Mucosa of stomach (tissue), 1 donor: ENCODE data around the gene TASOR2.

ENCODE experiments used
- H3K27me3 ChIP-seq: one replicate; pipeline ENCODE4 v1.7.0; 2013; ENCODE audit warnings: mild to moderate bottlenecking, low read length; ENCODE audit not compliant: control insufficient read depth, insufficient read depth
- H3K36me3 ChIP-seq: one replicate; pipeline ENCODE4 v1.7.0; 2013; ENCODE audit warnings: low read length; ENCODE audit not compliant: control insufficient read depth, insufficient read depth
- H3K4me1 ChIP-seq: one replicate; pipeline ENCODE4 v1.7.0; 2013; ENCODE audit warnings: mild to moderate bottlenecking, low read length; ENCODE audit not compliant: control insufficient read depth, insufficient read depth
- H3K4me3 ChIP-seq: one replicate; pipeline ENCODE4 v1.7.0; 2013; ENCODE audit warnings: low read length
- H3K9ac ChIP-seq: one replicate; pipeline ENCODE4 v1.7.0; 2013; ENCODE audit warnings: mild to moderate bottlenecking, low read length, moderate library complexity
- H3K9me3 ChIP-seq: one replicate; pipeline ENCODE4 v1.7.0; 2013; ENCODE audit warnings: mild to moderate bottlenecking, low read length, moderate library complexity; ENCODE audit not compliant: control insufficient read depth
- donor health status: Pancreatic carcinoma.

TASOR2 gene

DNA sequence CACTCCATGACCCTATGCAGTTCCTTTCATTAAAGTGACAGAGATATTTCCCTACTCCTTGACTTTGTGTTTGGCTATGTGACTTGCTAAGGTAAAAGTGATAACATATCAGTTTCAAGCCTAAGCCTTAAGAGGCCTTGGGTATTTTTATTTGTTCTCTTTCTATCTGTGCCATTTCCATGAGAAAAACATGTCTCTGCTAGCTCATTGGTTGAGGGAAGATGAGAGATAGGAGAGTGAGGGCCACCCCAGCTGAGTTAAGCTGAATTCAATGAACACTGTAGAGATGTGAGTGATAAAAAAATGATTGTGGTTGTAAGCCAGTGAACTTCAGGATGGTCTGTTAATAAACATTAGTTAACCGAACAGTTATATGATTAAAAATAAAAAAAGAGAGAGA is 13.4 kb downstream of the TASOR2 start:
- H3K36me3 ChIP-seq, result no peaks in the 10 kb centered on the region
- no peak overlapping the region for H3K9ac ChIP-seq
- peaks cover 16% of the 10 kb centered on the region for H3K4me1 ChIP-seq
- H3K27me3 ChIP-seq, result no peaks in the 10 kb centered on the region
- no peaks in the 10 kb centered on the region for H3K9me3 ChIP-seq
- no peak overlapping the region for H3K4me3 ChIP-seq

DNA sequence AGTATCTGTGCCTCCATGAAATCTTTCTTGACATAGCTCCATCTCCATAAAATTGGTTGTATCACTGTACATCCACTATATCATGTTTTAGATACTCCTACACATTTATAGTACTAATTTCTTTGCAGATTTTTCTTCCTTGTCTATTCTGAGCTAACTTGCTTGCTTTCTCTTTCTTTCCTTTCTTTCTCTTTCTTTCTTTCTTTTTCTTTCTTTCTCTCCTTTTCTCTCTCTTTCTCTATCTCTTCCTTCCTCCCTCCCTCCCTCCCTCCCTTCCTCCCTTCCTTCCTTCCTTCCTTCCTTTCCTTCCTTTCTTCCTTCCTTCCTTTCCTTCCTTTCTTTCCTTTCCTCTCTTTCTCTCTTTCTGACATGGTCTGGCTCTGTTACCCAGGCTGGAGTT is 23.7 kb downstream of the TASOR2 start:
- Histone ChIP-seq H3K36me3 (no peaks in the 10 kb centered on the region), H3K4me1 (no peaks in the 10 kb centered on the region), H3K4me3 (no peak overlapping the region), H3K9me3 (no peaks in the 10 kb centered on the region), H3K27me3 (no peaks in the 10 kb centered on the region), H3K9ac (no peak overlapping the region)

DNA sequence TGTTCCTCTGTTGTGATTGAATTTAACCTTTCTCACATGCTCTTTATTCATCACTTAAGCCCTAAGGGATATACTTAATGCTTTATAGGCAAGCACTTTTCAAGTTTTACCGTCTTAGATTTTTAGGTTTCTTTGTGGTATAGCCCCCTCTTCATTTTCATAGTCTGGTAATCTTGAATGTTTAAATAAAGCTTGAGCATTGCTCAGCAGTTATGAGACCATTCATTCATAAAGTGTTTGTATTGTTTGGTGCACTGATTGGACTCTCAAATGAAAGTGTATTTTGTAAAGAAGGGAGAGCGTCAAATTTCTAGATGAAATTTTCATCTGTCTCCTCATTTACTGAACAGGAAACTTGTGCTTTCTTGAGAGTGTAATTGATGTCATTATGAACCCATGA is 25.2 kb downstream of the TASOR2 start:
- Histone ChIP-seq H3K36me3 (no peaks in the 10 kb centered on the region), H3K9me3 (no peaks in the 10 kb centered on the region), H3K27me3 (no peaks in the 10 kb centered on the region), H3K4me1 (no peaks in the 10 kb centered on the region), H3K9ac (no peak overlapping the region), H3K4me3 (no peak overlapping the region)

DNA sequence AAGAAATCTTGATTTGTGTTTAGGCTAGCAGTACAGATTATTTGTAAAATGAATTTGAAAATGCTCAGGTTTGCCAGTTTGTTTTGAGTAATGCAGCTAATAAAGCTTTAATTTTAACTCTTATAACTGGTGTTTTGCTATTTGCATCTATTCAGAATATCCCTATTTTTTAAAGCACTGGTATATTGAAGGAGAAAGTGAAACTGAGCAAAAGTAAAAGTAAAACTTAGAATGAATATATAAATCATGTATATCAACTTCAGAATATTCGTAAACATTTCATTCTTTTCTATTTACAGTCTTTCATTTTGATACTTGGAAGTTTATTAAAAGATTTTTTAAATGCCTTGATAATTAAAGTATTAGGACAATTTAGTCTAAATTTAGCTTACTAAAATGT is 26.2 kb downstream of the TASOR2 start:
- Histone ChIP-seq H3K27me3 (no peaks in the 10 kb centered on the region), H3K36me3 (no peaks in the 10 kb centered on the region), H3K9me3 (no peaks in the 10 kb centered on the region), H3K4me1 (no peaks in the 10 kb centered on the region), H3K9ac (peak overlapping the region; percentile 33), H3K4me3 (no peak overlapping the region)

DNA sequence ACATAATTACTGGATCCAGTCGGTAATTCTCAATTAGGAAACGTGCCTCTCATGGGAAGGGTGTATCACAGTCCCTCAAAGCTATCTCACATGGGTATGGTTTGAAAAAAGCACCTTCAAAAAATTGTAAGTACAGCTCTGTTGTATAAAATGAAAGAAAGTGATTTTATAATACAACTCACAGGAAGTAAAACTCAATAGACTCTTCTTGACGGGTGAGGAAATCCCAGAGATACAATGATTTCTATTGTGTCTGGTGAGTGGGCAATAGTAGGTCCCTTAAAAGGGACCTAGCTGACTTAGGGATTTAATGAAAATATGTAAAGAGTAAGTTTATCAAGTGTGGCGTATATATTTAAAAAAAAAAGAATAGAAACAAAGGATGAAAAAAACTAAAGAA is 27.0 kb downstream of the TASOR2 start:
- no peaks in the 10 kb centered on the region for H3K4me1 ChIP-seq
- H3K9ac ChIP-seq, result no peak overlapping the region
- no peaks in the 10 kb centered on the region for H3K27me3 ChIP-seq
- no peaks in the 10 kb centered on the region for H3K36me3 ChIP-seq
- no peak overlapping the region for H3K4me3 ChIP-seq
- no peaks in the 10 kb centered on the region for H3K9me3 ChIP-seq

DNA sequence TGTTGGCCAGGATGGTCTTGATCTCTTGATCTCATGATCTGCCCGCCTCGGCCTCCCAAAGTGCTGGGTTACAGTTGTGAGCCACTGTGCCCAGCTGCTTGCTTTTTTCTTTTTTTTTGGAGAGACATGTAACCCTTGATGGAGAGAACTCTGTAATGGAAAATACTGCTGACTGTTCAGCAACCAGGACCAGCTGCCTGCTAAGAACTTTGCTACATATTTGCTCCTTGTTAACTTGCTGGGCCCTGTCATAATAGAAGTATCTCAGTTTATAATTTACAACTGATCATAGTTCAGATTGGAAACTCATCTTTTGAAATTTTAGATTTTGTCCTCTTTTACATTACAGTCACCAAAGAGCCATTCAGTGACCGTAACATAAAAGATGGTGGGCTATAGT is 34.9 kb downstream of the TASOR2 start:
- no peaks in the 10 kb centered on the region for H3K36me3 ChIP-seq
- no peak overlapping the region for H3K9ac ChIP-seq
- no peaks in the 10 kb centered on the region for H3K27me3 ChIP-seq
- no peaks in the 10 kb centered on the region for H3K4me1 ChIP-seq
- no peak overlapping the region for H3K4me3 ChIP-seq
- no peaks in the 10 kb centered on the region for H3K9me3 ChIP-seq

DNA sequence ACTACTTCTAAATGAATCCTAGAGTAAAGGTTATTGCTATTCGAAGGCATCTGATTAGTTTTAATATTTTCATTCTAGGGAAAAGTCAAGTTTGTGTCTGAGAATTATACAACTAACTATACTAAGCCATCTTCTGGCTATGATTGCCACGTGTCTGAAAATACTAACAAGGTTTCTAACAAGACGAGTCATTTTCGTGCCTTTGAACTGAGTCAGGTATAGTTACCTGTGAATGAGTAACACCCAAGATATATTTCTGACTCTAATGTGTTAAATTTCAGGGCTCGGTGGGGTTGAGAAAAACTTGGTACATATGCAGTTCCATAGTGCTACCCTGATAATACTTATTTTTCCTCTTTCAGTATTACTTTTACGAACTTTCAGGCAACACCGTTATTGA is 35.5 kb downstream of the TASOR2 start:
- Histone ChIP-seq H3K9me3 (no peaks in the 10 kb centered on the region), H3K9ac (no peak overlapping the region), H3K27me3 (no peaks in the 10 kb centered on the region), H3K36me3 (no peaks in the 10 kb centered on the region), H3K4me3 (no peak overlapping the region), H3K4me1 (no peaks in the 10 kb centered on the region)

DNA sequence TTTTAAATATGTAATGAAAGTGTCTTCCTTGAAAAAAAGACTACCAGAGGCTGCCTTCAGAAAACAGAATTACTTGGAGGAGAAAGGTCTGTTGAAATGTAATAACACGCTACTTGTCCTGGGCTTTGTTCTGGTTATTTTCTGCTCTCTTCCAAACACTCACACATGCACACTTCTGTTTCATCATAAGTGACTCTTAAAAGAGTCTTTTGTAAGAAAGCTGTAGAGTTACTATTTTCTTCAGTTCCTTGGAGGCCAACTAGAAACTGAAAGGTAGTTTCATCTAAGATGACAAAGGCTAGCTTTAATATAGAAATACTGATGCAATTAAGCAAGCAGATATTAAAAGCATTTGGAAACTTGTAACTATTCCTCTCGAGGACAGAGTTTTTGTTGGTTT is 39.1 kb downstream of the TASOR2 start:
- no peaks in the 10 kb centered on the region for H3K36me3 ChIP-seq
- no peak overlapping the region for H3K9ac ChIP-seq
- H3K9me3 ChIP-seq, result no peaks in the 10 kb centered on the region
- H3K4me3 ChIP-seq, result no peak overlapping the region
- no peaks in the 10 kb centered on the region for H3K27me3 ChIP-seq
- no peaks in the 10 kb centered on the region for H3K4me1 ChIP-seq

DNA sequence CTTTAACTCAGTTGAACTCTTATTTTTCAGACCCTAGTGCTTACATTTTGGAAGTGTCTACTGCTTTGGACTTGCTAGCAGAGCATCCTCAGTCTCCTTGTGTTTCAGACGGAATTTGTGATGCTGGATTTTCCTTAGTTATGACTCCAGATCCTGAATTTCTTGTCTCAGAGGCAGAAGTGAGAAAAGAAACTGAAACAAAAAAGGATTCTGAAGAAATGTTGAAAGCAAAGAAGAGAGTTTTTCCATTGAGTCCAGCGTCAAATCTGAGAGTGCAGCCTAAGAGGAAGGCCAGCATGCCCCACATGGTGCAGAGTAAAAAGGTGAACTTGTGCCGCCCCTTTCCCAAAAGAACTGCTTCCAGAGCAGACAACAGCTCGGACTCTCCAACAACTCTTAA is 46.1 kb downstream of the TASOR2 start:
- H3K9me3 ChIP-seq, result no peaks in the 10 kb centered on the region
- H3K36me3 ChIP-seq, result no peaks in the 10 kb centered on the region

DNA sequence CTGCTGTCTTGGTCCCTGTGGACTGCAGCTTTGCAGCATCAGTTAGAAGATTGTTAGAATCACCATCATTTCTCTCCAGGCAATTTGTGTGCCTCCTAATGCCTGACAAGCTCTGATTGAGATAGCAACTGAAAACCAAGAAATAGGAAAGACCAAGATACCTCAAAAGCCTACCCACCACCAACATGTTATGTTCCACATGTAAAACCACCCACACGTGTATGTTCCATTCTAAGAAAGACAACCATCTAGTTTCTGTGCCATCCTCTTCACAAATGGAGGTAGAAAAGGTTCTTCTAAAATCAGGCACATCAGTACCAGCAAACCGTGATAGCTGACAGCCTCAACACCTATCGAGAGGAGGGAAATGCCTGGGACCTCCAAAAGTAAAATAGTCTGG is 46.9 kb downstream of the TASOR2 start:
- Histone ChIP-seq H3K36me3 (no peaks in the 10 kb centered on the region), H3K9me3 (no peaks in the 10 kb centered on the region), H3K4me1 (no peaks in the 10 kb centered on the region), H3K27me3 (no peaks in the 10 kb centered on the region), H3K4me3 (no peak overlapping the region), H3K9ac (no peak overlapping the region)

More for the DNA sequence above, 46.1 kb downstream of the TASOR2 start:
- no peaks in the 10 kb centered on the region for H3K27me3 ChIP-seq
- no peak overlapping the region for H3K9ac ChIP-seq
- no peak overlapping the region for H3K4me3 ChIP-seq
- no peaks in the 10 kb centered on the region for H3K4me1 ChIP-seq

DNA sequence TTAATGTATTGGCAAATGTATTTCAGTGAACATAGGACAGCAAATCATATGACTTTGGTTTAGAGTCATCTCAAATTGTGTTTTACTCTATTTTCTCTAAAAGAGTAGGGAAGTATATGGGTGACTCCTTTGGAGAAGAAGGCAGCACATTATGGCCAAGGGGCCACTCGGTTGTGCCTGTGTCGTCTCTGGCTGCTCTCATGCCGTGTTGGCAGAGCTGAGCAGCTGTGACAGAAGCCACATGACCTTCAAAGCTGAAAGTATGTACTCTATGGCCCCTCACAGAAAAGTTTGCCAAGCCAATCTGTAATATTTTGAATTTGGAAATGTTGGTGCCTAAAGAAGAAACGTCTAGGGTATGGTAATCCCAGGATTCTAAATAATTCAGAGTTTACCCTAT is 47.5 kb downstream of the TASOR2 start:
- Histone ChIP-seq H3K27me3 (no peaks in the 10 kb centered on the region), H3K4me3 (no peak overlapping the region), H3K4me1 (no peaks in the 10 kb centered on the region), H3K9me3 (no peaks in the 10 kb centered on the region), H3K9ac (no peak overlapping the region), H3K36me3 (no peaks in the 10 kb centered on the region)
